Upper lobe of right lung (tissue), 1 donor: ENCODE data around the gene LAMA3. TPM values are rescaled to one million over a fixed set of nuclear protein-coding genes. Genes with fewer than 3 reads are reported as not detected.

Source experiments
- ATAC-seq: fragments of 200-7000 bp; cut with Tn5 transposase; one replicate; pipeline ENCODE4 v1.9.1; 2020; ENCODE audit warnings: mild to moderate bottlenecking, moderate library complexity
- DNase-seq: peaks from one replicate; pipeline ENCODE4 v3.0.0-alpha.2; 2020
- H3K27ac ChIP-seq: fragments of 200-600 bp; one replicate; pipeline ENCODE4 v1.8.0; 2022
- H3K27me3 ChIP-seq: fragments of 200-600 bp; one replicate; pipeline ENCODE4 v1.8.0; 2022; ENCODE audit warnings: mild to moderate bottlenecking
- H3K36me3 ChIP-seq: fragments of 200-600 bp; one replicate; pipeline ENCODE4 v1.8.0; 2022
- H3K4me1 ChIP-seq: fragments of 200-600 bp; one replicate; pipeline ENCODE4 v1.8.0; 2022
- H3K4me3 ChIP-seq: fragments of 200-600 bp; one replicate; pipeline ENCODE4 v1.8.0; 2022; ENCODE audit warnings: mild to moderate bottlenecking
- H3K9me3 ChIP-seq: fragments of 200-600 bp; one replicate; pipeline ENCODE4 v1.8.0; 2022
- CTCF ChIP-seq: fragments of 200-600 bp; IDR thresholded peaks from one replicate; pipeline ENCODE4 v1.8.0; 2022; ENCODE audit warnings: antibody characterized with exemption
- intact Hi-C: fragments of 100-400 bp; cut with DNase I; formaldehyde crosslinking; loops from one replicate; pipeline ENCODE4 v1.11.0; 2022
- total RNA-seq: library from RNA; stranded (reverse); fragmentation: NEBNext Ultra II Directional; extraction: Animal tissue kit (Norgen Biotek cat#: 25700); gene quantifications from one replicate; pipeline ENCODE4 v1.2.1, GENCODE V29; 2021
- donor health status: DM: no; HTN: yes; CAD: no; lungs with severe emphysema.

The LAMA3 gene
- total RNA-seq, 1 donor from 2014 or later = 139 TPM

DNA sequence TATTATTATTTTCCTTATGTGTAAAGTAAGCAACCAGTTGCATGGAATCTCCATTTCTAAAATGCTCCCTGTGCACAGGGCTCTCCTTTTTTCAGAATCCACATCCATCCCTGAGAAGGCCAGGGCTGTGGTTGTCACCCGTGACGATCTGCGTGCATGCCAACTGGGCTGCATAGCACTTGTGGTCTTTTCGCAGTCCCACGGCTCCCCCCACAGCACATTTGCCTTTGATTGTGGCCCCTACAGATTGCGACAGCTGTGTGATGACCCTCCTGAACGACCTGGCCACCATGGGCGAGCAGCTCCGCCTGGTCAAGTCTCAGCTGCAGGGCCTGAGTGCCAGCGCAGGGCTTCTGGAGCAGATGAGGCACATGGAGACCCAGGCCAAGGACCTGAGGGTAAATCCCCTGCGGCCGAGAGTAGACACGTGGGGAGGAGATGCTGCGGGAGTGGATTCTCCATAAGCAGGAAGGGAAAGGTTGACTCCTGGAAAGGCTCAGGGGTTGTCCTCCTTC lies 205.5 kb downstream of the LAMA3 start:
- ATAC-seq (no peak), DNase-seq (no peak)
- H3K27me3 ChIP-seq = no peaks in the 10 kb centered on the region
- no peak overlapping the region for H3K4me3 ChIP-seq
- intact Hi-C loops = no loop called here
- H3K4me1 ChIP-seq = peaks cover 4% of the 10 kb centered on the region
- no peaks in the 10 kb centered on the region for H3K36me3 ChIP-seq
- no peaks in the 10 kb centered on the region for H3K9me3 ChIP-seq
- H3K27ac ChIP-seq = no peak overlapping the region
- no peak for TF ChIP-seq CTCF

- Histone ChIP-seq H3K27ac (no peak overlapping the region), H3K4me3 (no peak overlapping the region), H3K9me3 (no peaks in the 10 kb centered on the region), H3K27me3 (no peaks in the 10 kb centered on the region), H3K4me1 (no peaks in the 10 kb centered on the region), H3K36me3 (no peaks in the 10 kb centered on the region)
- peak; percentile 77 for ATAC-seq
- no peak for TF ChIP-seq CTCF
- no peak for DNase-seq
- intact Hi-C loops = no loop called here
Observed at GRCh38 chr18:23897291-23897690, 208.0 kb downstream of the LAMA3 start.

DNA sequence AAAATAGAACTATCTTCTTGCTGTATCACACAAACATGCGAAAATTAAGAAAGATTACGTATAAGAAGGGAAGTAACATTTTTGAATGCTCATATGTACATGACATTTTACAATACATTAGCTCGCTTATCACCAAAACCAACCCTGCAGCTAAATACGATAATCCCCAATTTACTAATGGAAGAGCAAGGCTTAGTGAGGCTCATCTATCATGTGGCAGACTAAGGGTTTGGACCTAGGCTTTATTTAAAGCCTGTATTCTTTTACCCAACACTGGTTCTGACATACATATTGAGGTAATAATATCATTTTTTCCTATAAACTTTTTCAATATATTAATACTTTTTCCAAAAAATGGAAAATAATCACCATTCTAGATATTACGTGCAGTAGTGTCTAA lies 208.5 kb downstream of the LAMA3 start:
- Histone ChIP-seq H3K9me3 (no peaks in the 10 kb centered on the region), H3K36me3 (no peaks in the 10 kb centered on the region), H3K4me1 (no peaks in the 10 kb centered on the region), H3K27ac (no peak overlapping the region), H3K27me3 (no peaks in the 10 kb centered on the region), H3K4me3 (no peak overlapping the region)
- intact Hi-C loops = no loop called here
- ATAC-seq = no peak
- DNase-seq = no peak
- no peak for TF ChIP-seq CTCF

DNA sequence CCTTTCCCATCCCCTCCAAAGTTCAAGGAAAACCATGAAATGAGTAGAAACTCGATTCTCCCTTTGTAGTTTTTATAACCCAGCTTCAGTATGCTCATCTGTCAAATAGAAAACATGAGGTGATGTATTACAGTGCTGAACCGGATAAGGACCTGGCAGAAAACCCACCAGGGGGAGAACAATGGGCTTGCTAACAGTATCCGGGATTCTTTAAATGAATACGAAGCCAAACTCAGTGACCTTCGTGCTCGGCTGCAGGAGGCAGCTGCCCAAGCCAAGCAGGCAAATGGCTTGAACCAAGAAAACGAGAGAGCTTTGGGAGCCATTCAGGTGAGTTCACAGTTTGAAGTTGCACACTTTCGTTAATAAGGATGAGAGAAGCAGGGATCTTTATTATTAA lies 211.7 kb downstream of the LAMA3 start:
- DNase-seq = no peak
- intact Hi-C loops = no loop called here
- no peak overlapping the region for H3K4me3 ChIP-seq

DNA sequence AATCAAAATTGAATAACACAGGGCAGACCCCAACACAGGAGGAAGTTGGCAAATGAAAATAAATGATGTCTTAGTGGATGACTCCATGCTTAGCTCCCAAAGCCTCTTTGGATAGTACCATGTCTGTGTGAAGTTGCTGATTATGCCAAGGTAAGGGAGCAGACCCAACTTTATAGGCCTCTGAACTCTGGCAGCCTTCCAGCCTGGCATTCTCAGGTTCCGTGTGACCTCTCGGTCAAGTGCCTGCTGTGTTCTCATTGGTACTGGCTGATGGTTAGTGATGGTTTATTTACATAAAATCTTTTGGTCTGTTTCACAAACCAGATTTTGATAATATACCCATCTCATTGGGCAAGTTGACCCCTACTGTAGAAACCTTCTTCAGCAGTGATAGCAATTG lies 213.1 kb downstream of the LAMA3 start:
- Histone ChIP-seq H3K36me3 (peaks cover 6% of the 10 kb centered on the region), H3K27me3 (no peaks in the 10 kb centered on the region), H3K27ac (no peak overlapping the region), H3K9me3 (no peaks in the 10 kb centered on the region), H3K4me3 (no peak overlapping the region), H3K4me1 (no peaks in the 10 kb centered on the region)
- TF ChIP-seq CTCF = no peak
- DNase-seq (no peak), ATAC-seq (no peak)
- intact Hi-C loops = no loop called here

More for the DNA sequence above, 211.7 kb downstream of the LAMA3 start:
- H3K27me3 ChIP-seq = no peaks in the 10 kb centered on the region
- H3K27ac ChIP-seq = no peak overlapping the region
- no peaks in the 10 kb centered on the region for H3K9me3 ChIP-seq
- TF ChIP-seq CTCF = no peak
- no peak for ATAC-seq
- peaks cover 6% of the 10 kb centered on the region for H3K36me3 ChIP-seq
- H3K4me1 ChIP-seq = no peaks in the 10 kb centered on the region

DNA sequence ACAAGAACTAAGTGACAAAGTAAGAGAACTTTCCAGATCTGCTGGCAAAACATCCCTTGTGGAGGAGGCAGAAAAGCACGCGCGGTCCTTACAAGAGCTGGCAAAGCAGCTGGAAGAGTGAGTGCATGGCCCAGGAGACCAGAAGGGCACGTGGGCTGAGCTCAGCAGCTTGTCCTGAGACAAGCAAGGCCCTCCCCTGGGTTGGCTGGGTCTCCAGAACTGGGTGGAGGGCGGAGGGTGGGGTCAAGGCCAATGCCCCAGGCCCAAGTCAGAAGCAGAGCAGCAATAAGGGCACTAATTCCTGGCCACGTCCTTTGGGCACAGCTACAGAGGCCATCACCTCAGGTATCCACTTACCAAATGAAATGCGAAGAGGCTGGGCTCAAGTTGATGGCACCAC lies 214.7 kb downstream of the LAMA3 start:
- Histone ChIP-seq H3K4me1 (no peaks in the 10 kb centered on the region), H3K36me3 (peaks cover 6% of the 10 kb centered on the region), H3K27me3 (no peaks in the 10 kb centered on the region), H3K27ac (no peak overlapping the region), H3K4me3 (no peak overlapping the region), H3K9me3 (no peaks in the 10 kb centered on the region)
- no peak for TF ChIP-seq CTCF
- intact Hi-C loops = no loop called here
- DNase-seq (no peak), ATAC-seq (no peak)
